Measurements from ENCODE around the gene ZNF511.
A peak's percentile ranks its signal among the peaks of the same experiment; 100 is the strongest.
"Not testable (repeated sequence)": the region's sequence is repeated elsewhere in the genome, so short reads cannot be mapped to it uniquely, and the experiment has no call there.

ZNF511 gene

DNA sequence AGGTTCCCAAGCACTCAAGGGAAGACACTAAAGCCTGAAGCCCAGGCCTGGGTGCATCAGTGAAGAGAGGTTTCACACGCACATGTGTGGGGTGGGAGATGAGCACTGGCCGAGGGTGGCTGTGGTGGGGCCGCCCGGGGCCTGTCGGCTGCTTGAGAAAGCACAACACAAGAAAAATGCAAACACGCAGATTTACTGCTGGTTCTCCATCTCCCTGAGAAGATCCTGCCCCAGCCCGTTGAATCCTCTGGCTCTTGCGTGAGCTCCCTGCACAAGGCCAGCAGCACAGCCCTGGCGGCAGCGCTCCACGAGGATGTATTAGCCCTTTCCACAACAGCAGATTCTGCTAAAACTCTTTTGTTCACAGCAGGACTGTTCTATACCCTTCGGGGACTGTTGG, 6.2 kb downstream of the ZNF511 start:
- no peak for DNase-seq (ENCODE audit: low spot score)

DNA sequence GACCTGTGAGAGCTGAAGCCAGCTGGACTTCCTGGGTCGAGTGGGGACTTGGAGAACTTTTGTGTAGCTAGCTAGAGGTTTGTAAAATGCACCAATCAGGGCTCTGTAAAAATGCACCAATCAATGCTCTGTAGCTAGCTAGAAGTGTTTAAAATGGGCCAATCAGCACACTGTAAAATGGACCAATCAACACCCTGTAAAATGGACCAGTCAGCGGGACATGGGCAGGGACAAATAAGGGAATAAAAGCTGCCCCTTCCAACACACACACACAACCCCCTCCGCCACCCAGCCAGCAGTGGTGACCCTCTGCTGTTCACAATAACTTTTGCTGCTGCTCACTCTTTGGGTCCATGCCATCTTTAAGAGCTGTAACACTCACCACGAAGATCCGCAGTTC, 7.1 kb downstream of the ZNF511 start:
- no peak for DNase-seq (ENCODE audit: low spot score)

DNA sequence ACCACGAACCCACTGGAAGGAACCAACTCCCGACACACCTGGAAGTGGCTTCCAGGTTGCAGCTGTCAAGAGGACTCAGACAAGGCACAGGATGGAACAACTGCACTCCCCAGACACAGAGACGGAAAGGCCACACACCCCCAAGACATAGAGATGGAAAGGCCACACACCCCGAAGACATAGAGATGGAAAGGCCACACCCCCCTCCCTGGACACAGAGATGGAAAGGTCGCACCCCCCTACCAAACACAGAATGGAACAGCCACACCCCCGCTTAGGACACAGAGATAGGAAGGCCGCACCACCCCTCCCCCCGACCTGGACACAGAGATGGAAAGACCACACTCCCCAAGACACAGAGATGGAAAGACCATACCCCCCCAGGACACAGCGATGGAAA, 7.6 kb downstream of the ZNF511 start:
- DNase-seq (ENCODE audit: low spot score): no peak

DNA sequence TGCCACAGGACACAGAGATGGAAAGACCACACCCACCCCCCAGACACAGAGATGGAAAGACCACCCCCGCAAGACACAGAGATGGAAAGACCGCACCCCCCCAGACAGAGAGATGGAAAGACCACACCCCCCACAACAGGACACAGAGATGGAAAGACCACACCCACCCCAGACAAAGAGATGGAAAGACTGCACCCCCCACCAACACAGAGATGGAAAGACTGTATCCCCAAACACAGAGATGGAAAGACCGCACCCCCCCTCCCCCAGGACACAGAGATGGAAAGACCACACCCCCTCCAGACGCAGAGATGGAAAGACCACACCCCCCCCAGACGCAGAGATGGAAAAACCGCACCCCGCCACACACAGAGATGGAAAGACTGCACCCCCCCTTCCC, 8.0 kb downstream of the ZNF511 start:
- DNase-seq (ENCODE audit: low spot score): no peak

DNA sequence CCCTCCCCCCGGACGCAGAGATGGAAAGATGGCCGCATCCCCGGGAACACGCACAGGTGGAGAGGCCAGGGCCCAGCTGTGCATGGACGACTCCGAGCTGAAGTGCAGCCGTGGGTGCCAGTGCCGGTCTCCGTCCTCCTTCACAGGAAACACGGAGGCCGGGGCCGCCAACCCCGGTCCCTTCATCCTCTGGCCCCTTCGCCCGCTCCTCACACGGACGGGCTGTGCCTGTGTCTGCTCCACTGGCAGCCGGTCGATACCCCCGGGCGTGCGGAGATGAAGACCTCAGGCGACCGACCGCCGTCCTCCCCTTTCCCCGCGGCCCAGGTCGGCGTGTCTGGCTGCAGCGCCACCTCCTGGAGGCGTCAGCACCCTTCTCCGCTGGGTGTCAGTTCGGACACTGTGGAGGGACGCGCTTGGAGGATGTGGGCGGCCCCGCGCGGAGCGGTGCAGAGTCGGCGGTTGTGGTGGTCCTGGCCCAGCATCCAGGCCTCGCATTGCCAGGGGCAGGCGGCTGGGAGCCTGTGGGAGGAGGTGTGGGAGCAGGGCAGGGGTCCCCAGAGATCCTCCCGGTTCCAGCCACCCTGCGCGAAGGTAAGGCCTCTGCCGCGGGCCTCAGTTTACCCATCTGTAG, 9.9 kb downstream of the ZNF511 start:
- DNase-seq (ENCODE audit: low spot score): peak; percentile 65

GRCh38 chr10:133320852-133321422, 12.2 kb downstream of the ZNF511 start:
- not testable (repeated sequence) for DNase-seq (ENCODE audit: low spot score)

DNA sequence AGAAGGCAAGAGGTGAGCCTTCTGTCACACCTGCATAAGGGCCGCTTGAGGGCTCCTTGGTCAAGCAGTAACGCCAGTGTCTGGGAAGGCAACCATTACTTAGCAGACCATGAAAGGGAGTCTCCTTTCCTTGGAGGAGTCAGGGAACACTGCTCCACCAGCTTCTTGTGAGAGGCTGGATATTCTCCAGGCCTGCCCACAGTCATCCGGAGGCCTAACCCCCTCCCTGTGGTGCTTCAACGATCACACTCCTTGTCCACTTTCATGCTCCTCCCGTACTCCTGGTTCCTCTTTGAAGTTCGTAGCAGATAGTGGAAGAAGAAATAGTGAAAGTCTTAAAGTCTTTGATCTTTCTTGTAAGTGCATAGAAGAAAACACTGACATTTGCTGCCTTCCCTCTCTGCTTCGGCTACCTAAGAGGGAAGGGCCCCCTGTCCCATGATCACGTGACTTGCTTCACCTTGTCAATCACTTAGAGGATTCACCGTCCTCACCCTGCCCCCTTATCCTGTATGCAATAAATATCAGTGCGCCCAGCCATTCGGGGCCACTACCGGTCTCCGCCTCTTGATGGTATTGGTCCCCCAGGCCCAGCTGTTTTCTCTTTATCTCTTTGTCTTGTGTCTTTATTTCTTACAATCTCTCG, 13.5 kb downstream of the ZNF511 start:
- DNase-seq (ENCODE audit: low spot score): not testable (repeated sequence)

GRCh38 chr10:133324198-133324792, 15.6 kb downstream of the ZNF511 start:
- DNase-seq (ENCODE audit: low spot score): peak; percentile 82

DNA sequence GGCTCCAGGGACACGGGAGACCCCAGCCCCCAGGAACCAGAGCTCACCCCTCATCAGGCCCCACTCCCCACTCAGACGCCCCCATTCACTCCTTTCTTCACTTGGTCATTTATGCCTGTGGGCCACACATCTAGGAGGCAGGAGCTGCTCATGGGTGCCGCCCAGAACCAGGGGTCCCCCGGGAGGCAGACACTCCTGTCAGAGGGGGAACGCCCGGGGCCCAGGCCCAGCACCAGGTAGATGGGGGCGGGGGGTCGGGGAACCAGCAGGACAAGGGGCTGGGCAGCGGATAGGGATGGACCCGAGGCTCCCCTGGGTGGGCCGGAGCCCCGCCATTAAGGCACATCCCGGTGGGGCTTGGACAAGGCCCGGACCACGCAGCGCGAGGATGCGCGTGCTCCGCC, 16.1 kb downstream of the ZNF511 start:
- DNase-seq (ENCODE audit: low spot score): no peak

DNA sequence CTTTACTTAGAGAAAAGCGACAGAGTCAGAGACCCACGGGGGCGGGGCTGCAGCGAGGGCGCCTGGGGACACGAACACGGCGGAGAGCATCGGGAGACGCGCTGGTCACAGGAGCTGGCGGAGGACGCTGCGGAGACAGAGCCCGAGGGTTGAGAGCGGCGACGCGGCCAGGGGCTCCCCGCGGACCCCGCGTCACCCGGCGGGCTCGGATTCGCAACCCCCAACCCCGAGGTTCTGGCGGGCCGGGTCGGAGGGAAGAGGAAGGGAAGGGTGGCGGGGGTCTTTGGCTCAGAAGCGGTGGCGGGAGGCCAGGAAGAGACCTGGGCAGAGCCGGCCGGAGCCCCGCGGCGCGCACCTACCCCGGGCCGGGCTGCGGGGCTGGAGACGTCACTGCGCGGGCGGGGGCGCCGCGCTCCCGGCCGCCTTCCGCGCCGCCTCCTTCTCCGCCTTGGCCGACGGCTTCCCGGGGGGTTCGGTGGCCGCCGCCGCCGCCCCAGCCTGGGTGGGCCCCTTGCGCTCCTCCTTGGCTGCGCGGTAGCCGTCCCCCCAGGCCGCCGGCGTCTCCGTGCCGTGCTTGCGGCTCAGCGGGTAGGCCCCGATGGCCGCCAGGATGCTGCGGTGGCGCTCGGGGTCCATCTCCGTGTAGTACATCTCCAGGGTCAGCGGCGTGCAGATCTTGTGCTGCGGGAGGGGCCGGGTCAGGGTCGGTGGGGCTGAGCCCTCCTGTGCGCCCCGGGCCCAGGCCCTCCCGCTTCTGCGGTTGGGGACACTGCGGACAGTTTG, 16.9 kb downstream of the ZNF511 start:
- no peak for DNase-seq (ENCODE audit: low spot score)

- no peak for DNase-seq (ENCODE audit: low spot score)
Measured at GRCh38 chr10:133326223-133326551, 17.5 kb downstream of the ZNF511 start.

- no peak for DNase-seq (ENCODE audit: low spot score)
Measured at GRCh38 chr10:133326745-133327650, 18.3 kb downstream of the ZNF511 start.

- no peak for DNase-seq (ENCODE audit: low spot score)
Measured at GRCh38 chr10:133327651-133328357, 19.1 kb downstream of the ZNF511 start.

- DNase-seq (ENCODE audit: low spot score): no peak
Measured at GRCh38 chr10:133328358-133329343, 19.9 kb downstream of the ZNF511 start.

GRCh38 chr10:133329491-133330202, 20.9 kb downstream of the ZNF511 start:
- DNase-seq (ENCODE audit: low spot score): peak; percentile 86

GRCh38 chr10:133332936-133333699, 24.4 kb downstream of the ZNF511 start:
- DNase-seq (ENCODE audit: low spot score): no peak

GRCh38 chr10:133334503-133335245, 26.0 kb downstream of the ZNF511 start:
- no peak for DNase-seq (ENCODE audit: low spot score)
